ENCODE data around the gene POLDIP2.
"Not testable (repeated sequence)": the region's sequence is repeated elsewhere in the genome, so short reads cannot be mapped to it uniquely, and the experiment has no call there.

The POLDIP2 gene

GRCh38 chr17:28341516-28341915, 15.8 kb downstream of the POLDIP2 start:
- no peak for TF ChIP-seq GABPA (IDR thresholded peaks at IDR 0.05; ENCODE audit: low read depth)
- no peak for TF ChIP-seq REST (IDR thresholded peaks at IDR 0.05; ENCODE audit: insufficient replicate concordance, low read depth)
- no peak for TF ChIP-seq CTCF (IDR thresholded peaks at IDR 0.05; ENCODE audit: insufficient read depth, low read length)
- no peak for TF ChIP-seq SPI1 (IDR thresholded peaks at IDR 0.05; ENCODE audit: borderline replicate concordance, low read depth)
- TF ChIP-seq POLR2AphosphoS5 (IDR thresholded peaks at IDR 0.05; ENCODE audit: low read depth): no peak
- Histone ChIP-seq H3K27me3 (ENCODE audit: insufficient read depth, poor library complexity, severe bottlenecking) (no peaks in the 10 kb centered on the region), H3K4me3 (replicated peaks; ENCODE audit: insufficient read depth, low read length) (no peak overlapping the region), H3K27ac (replicated peaks) (no peak overlapping the region)
- DNase-seq (ENCODE audit: low read depth in 1 of 2, low spot score in 1 of 2): no peak

- no peak overlapping the region for H3K27ac ChIP-seq (replicated peaks)
- H3K4me3 ChIP-seq (replicated peaks; ENCODE audit: insufficient read depth, low read length): no peak overlapping the region
- no peak for DNase-seq (ENCODE audit: low read depth in 1 of 2, low spot score in 1 of 2)
- no peak for TF ChIP-seq GABPA (IDR thresholded peaks at IDR 0.05; ENCODE audit: low read depth)
- no peak for TF ChIP-seq CTCF (IDR thresholded peaks at IDR 0.05; ENCODE audit: insufficient read depth, low read length)
- TF ChIP-seq SPI1 (IDR thresholded peaks at IDR 0.05; ENCODE audit: borderline replicate concordance, low read depth): no peak
- no peak for TF ChIP-seq REST (IDR thresholded peaks at IDR 0.05; ENCODE audit: insufficient replicate concordance, low read depth)
- TF ChIP-seq POLR2AphosphoS5 (IDR thresholded peaks at IDR 0.05; ENCODE audit: low read depth): no peak
- H3K27me3 ChIP-seq (ENCODE audit: insufficient read depth, poor library complexity, severe bottlenecking): no peaks in the 10 kb centered on the region
These were observed 17.0 kb downstream of the POLDIP2 start for GRCh38 chr17:28340374-28340773.

GRCh38 chr17:28339431-28339830, 17.9 kb downstream of the POLDIP2 start:
- H3K27me3 ChIP-seq (ENCODE audit: insufficient read depth, poor library complexity, severe bottlenecking): no peaks in the 10 kb centered on the region
- H3K4me3 ChIP-seq (replicated peaks; ENCODE audit: insufficient read depth, low read length): no peak overlapping the region
- DNase-seq (ENCODE audit: low read depth in 1 of 2, low spot score in 1 of 2): no peak
- TF ChIP-seq SPI1 (IDR thresholded peaks at IDR 0.05; ENCODE audit: borderline replicate concordance, low read depth) (no peak), GABPA (IDR thresholded peaks at IDR 0.05; ENCODE audit: low read depth) (no peak), POLR2AphosphoS5 (IDR thresholded peaks at IDR 0.05; ENCODE audit: low read depth) (no peak), CTCF (IDR thresholded peaks at IDR 0.05; ENCODE audit: insufficient read depth, low read length) (no peak), REST (IDR thresholded peaks at IDR 0.05; ENCODE audit: insufficient replicate concordance, low read depth) (no peak)
- no peak overlapping the region for H3K27ac ChIP-seq (replicated peaks)

- not testable (repeated sequence) for H3K27ac ChIP-seq (replicated peaks); DNase-seq (ENCODE audit: low read depth in 1 of 2, low spot score in 1 of 2); H3K27me3 ChIP-seq (ENCODE audit: insufficient read depth, poor library complexity, severe bottlenecking); H3K4me3 ChIP-seq (replicated peaks; ENCODE audit: insufficient read depth, low read length)
These were observed 18.5 kb downstream of the POLDIP2 start for GRCh38 chr17:28338769-28339212.
